PC-3 (cell line): ENCODE data around the gene CACNA1C. TPM values are rescaled to one million over a fixed set of nuclear protein-coding genes. Genes with fewer than 3 reads are reported as not detected.

Experiments
- ATAC-seq: fragments of 200-7000 bp; cut with Tn5 transposase; 2 replicates; pipeline ENCODE4 v1.9.1; 2020; ENCODE audit warnings: mild to moderate bottlenecking, moderate library complexity
- BruUV-seq: library from RNA; stranded (reverse); fragments of 400-500 nt; replicated peaks from 2 replicates; lab custom pipeline; 2021; lab: Mats Ljungman, UMichigan
- CTCF ChIA-PET: fragments of 300-600 bp; sonication (Branson Sonifier 250); formaldehyde crosslinking; loops from one replicate; lab custom pipeline; 2022; ENCODE audit warnings: antibody characterized with exemption; lab: Charles Lee
- POLR2A ChIA-PET: fragments of 300-600 bp; sonication (Branson Sonifier 250); formaldehyde crosslinking; loops from one replicate; lab custom pipeline; 2022; ENCODE audit warnings: antibody characterized with exemption; ENCODE audit not compliant: unreplicated experiment; lab: Charles Lee
- DNase-seq: peaks from one replicate; pipeline ENCODE4 v3.0.0-alpha.2; 2015
- H2AFZ ChIP-seq: fragments of 300-600 bp; sonication (generic); 2 replicates; pipeline ENCODE4 v1.6.0; 2016; ENCODE audit warnings: antibody characterized with exemption, low read length
- H3F3A ChIP-seq: fragments of 300-600 bp; sonication (generic); one replicate; pipeline ENCODE4 v1.6.0; 2017; ENCODE audit warnings: antibody characterized with exemption, low read length, control low read depth, mild to moderate bottlenecking; ENCODE audit not compliant: unreplicated experiment
- H3K27ac ChIP-seq: fragments of 300-600 bp; sonication (generic); 2 replicates; pipeline ENCODE4 v1.5.1; 2016; ENCODE audit warnings: mild to moderate bottlenecking, low read length
- H3K27me3 ChIP-seq: fragments of 300-600 bp; sonication (generic); 2 replicates; pipeline ENCODE4 v1.6.1; 2016; ENCODE audit warnings: low read length, mixed read lengths
- H3K36me3 ChIP-seq: fragments of 300-600 bp; sonication (generic); 2 replicates; pipeline ENCODE4 v1.6.1; 2016; ENCODE audit warnings: low read depth, mixed run types, low read length, mixed read lengths
- H3K4me1 ChIP-seq: fragments of 300-600 bp; sonication (generic); 2 replicates; pipeline ENCODE4 v1.5.1; 2016; ENCODE audit warnings: low read length; ENCODE audit not compliant: insufficient read depth
- H3K4me2 ChIP-seq: fragments of 300-600 bp; sonication (generic); 2 replicates; pipeline ENCODE4 v1.6.0; 2016; ENCODE audit warnings: low read length
- H3K4me3 ChIP-seq: fragments of 300-600 bp; sonication (generic); 2 replicates; pipeline ENCODE4 v1.5.1; 2016; ENCODE audit warnings: mild to moderate bottlenecking, low read length, mixed read lengths
- H3K79me2 ChIP-seq: fragments of 300-600 bp; sonication (generic); 2 replicates; pipeline ENCODE4 v1.6.1; 2017; ENCODE audit warnings: low read length, mixed read lengths
- H3K9ac ChIP-seq: fragments of 300-600 bp; sonication (generic); 2 replicates; pipeline ENCODE4 v1.6.0; 2016; ENCODE audit warnings: mild to moderate bottlenecking, low read length
- H3K9me2 ChIP-seq: fragments of 300-600 bp; sonication (generic); replicated peaks from 2 replicates; pipeline ENCODE4 v1.6.1; 2016; ENCODE audit warnings: mixed run types, low read length, mixed read lengths
- H3K9me3 ChIP-seq: fragments of 300-600 bp; sonication (generic); 2 replicates; pipeline ENCODE4 v1.6.1; 2016; ENCODE audit warnings: low read length, mixed read lengths
- H4K20me1 ChIP-seq: fragments of 300-600 bp; sonication (generic); 2 replicates; pipeline ENCODE4 v1.6.1; 2016; ENCODE audit warnings: low read length, mixed read lengths
- CTCF ChIP-seq: fragments of 300-600 bp; sonication (generic); conservative IDR thresholded peaks from 2 replicates; pipeline ENCODE4 v1.5.1; 2017; ENCODE audit warnings: antibody characterized with exemption, low read depth, mild to moderate bottlenecking, low read length
- EZH2 ChIP-seq: fragments of 300-600 bp; sonication (generic); IDR thresholded peaks from one replicate; pipeline ENCODE4 v1.6.1; 2017; ENCODE audit warnings: antibody characterized with exemption, mild to moderate bottlenecking, low read length; ENCODE audit not compliant: unreplicated experiment
- EZH2phosphoT487 ChIP-seq: fragments of 300-600 bp; sonication (generic); IDR thresholded peaks from 2 replicates; pipeline ENCODE4 v1.6.1; 2018; ENCODE audit warnings: mild to moderate bottlenecking, antibody characterized with exemption, low read length, borderline replicate concordance
- intact Hi-C: fragments of 100-400 bp; cut with micrococcal nuclease; formaldehyde crosslinking; loops from 2 replicates; pipeline ENCODE4 v1.9.0; 2023
- total RNA-seq: library from RNA; depleted of rRNA; stranded (reverse); fragments of >200 nt; gene quantifications from 2 replicates; pipeline ENCODE4 v1.2.3, GENCODE V29; 2014

The CACNA1C gene
- total RNA-seq, 1 experiment from 2014 or later: not detected

- Histone ChIP-seq H3K27ac (no peak overlapping the region), H3K9me2 (no peaks in the 10 kb centered on the region), H3K4me1 (no peaks in the 10 kb centered on the region), H3K27me3 (peaks cover 33% of the 10 kb centered on the region), H3K4me3 (no peak overlapping the region), H2AFZ (no peak overlapping the region), H3K4me2 (no peak overlapping the region), H3K36me3 (no peaks in the 10 kb centered on the region), H3F3A (no peaks in the 10 kb centered on the region), H4K20me1 (no peaks in the 10 kb centered on the region), H3K9ac (no peak overlapping the region), H3K9me3 (no peaks in the 10 kb centered on the region), H3K79me2 (no peaks in the 10 kb centered on the region)
- DNase-seq (no peak), ATAC-seq (no peak)
- no peak for TF ChIP-seq EZH2
- no peak for TF ChIP-seq EZH2phosphoT487
- no peak for TF ChIP-seq CTCF
- intact Hi-C loops: no loop called here
- BruUV-seq: no TSS peak
- POLR2A ChIA-PET: no interaction called here
- CTCF ChIA-PET: no interaction called here
Measured at GRCh38 chr12:2385529-2385928, 332.7 kb downstream of the CACNA1C start.

GRCh38 chr12:2386566-2386965, 333.8 kb downstream of the CACNA1C start:
- H3K9me3 ChIP-seq: no peaks in the 10 kb centered on the region
- H3K4me2 ChIP-seq: no peak overlapping the region
- H3K9me2 ChIP-seq: no peaks in the 10 kb centered on the region
- H2AFZ ChIP-seq: no peak overlapping the region
- ChIA-PET POLR2A (no interaction called here), CTCF (no interaction called here)
- peaks cover 33% of the 10 kb centered on the region for H3K27me3 ChIP-seq
- no peaks in the 10 kb centered on the region for H4K20me1 ChIP-seq
- intact Hi-C loops: no loop called here
- ATAC-seq: no peak
- no peak overlapping the region for H3K4me3 ChIP-seq
- no TSS peak for BruUV-seq
- H3K4me1 ChIP-seq: no peaks in the 10 kb centered on the region
- no peak overlapping the region for H3K9ac ChIP-seq
- no peaks in the 10 kb centered on the region for H3K79me2 ChIP-seq
- H3K36me3 ChIP-seq: no peaks in the 10 kb centered on the region
- H3F3A ChIP-seq: no peaks in the 10 kb centered on the region
- H3K27ac ChIP-seq: no peak overlapping the region
- no peak for DNase-seq
- TF ChIP-seq EZH2phosphoT487 (no peak), EZH2 (no peak), CTCF (no peak)

GRCh38 chr12:2387103-2387834, 334.5 kb downstream of the CACNA1C start:
- intact Hi-C loops: no loop called here

More at GRCh38 chr12:2387103-2387834, 334.5 kb downstream of the CACNA1C start:
- no peak overlapping the region for H3K27ac ChIP-seq
- H3K79me2 ChIP-seq: no peaks in the 10 kb centered on the region
- H3K27me3 ChIP-seq: peaks cover 33% of the 10 kb centered on the region
- H3K4me3 ChIP-seq: no peak overlapping the region
- H3K4me2 ChIP-seq: no peak overlapping the region
- POLR2A ChIA-PET: no interaction called here
- H4K20me1 ChIP-seq: no peaks in the 10 kb centered on the region
- no peak for ATAC-seq
- no peaks in the 10 kb centered on the region for H3F3A ChIP-seq
- no peaks in the 10 kb centered on the region for H3K9me3 ChIP-seq
- TF ChIP-seq CTCF (no peak), EZH2 (no peak), EZH2phosphoT487 (no peak)
- H3K9ac ChIP-seq: no peak overlapping the region
- no peak overlapping the region for H2AFZ ChIP-seq
- no peak for DNase-seq
- no TSS peak for BruUV-seq
- CTCF ChIA-PET: no interaction called here
- no peaks in the 10 kb centered on the region for H3K4me1 ChIP-seq
- H3K9me2 ChIP-seq: no peaks in the 10 kb centered on the region
- H3K36me3 ChIP-seq: no peaks in the 10 kb centered on the region
